ENCODE data around the gene OSMR.
"Not testable (repeated sequence)": the region's sequence is repeated elsewhere in the genome, so short reads cannot be mapped to it uniquely, and the experiment has no call there.

OSMR gene

DNA sequence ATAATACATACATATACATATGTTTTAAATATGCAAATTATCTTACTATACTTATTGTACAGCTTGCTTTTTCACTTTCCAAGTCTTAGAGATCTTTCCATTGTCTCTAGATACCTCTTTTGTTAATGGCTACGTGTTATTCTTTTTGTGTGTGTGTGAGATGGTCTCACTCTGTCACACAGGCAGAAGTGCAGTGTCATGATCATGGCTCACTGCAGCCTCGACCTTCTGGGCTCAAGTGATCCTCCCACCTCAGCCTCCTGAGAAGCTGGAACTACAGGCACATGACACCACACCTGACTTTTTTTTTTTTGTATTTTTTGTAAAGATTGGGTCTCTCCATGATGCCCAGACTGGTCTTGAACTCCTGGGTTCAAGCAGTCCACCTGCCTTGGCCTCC, 2.8 kb downstream of the OSMR start:
- Histone ChIP-seq H3K4me3 (ENCODE audit: insufficient read depth, low read length, poor library complexity, severe bottlenecking) (no peak overlapping the region), H3K27me3 (ENCODE audit: low read length) (no peaks in the 10 kb centered on the region)

DNA sequence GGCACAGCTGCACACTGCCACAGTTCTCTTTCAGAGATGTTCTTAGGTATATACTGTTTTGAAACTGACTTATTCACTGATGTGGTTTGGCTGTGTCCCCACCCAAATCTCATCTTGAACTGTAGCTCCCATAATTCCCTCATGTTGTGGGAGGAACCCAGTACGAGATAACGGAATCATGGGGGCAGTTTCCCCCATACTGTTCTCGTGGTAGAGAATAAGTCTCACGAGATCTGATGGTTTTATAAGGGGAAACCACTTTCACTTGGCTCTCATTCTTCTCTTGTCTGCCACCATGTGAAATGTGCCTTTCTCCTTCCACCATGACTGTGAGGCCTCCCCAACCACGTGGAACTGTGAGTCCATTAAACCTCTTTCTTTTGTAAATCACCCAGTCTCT, 5.8 kb downstream of the OSMR start:
- not testable (repeated sequence) for H3K79me2 ChIP-seq (ENCODE audit: insufficient read depth, low read length); H3F3A ChIP-seq (ENCODE audit: insufficient read depth); H3K9ac ChIP-seq (ENCODE audit: low read length); H3K27ac ChIP-seq (ENCODE audit: low read depth, low read length); H3K4me2 ChIP-seq (ENCODE audit: low read depth, low read length, poor library complexity, severe bottlenecking); H4K20me1 ChIP-seq (ENCODE audit: low read depth, low read length); H3K9me3 ChIP-seq (ENCODE audit: insufficient read depth, low read length); H3K36me3 ChIP-seq (ENCODE audit: low read length); H3K27me3 ChIP-seq (ENCODE audit: low read length); H2AFZ ChIP-seq (ENCODE audit: low read depth, low read length, severe bottlenecking); H3K4me3 ChIP-seq (ENCODE audit: insufficient read depth, low read length, poor library complexity, severe bottlenecking); H3K9me2 ChIP-seq (replicated peaks; ENCODE audit: insufficient read depth, low read length)

More for the DNA sequence above, 2.8 kb downstream of the OSMR start:
- H2AFZ ChIP-seq (ENCODE audit: low read depth, low read length, severe bottlenecking) = no peak overlapping the region
- no peaks in the 10 kb centered on the region for H3F3A ChIP-seq (ENCODE audit: insufficient read depth)
- H3K9me2 ChIP-seq (replicated peaks; ENCODE audit: insufficient read depth, low read length) = no peaks in the 10 kb centered on the region
- H3K27ac ChIP-seq (ENCODE audit: low read depth, low read length) = no peak overlapping the region
- no peaks in the 10 kb centered on the region for H4K20me1 ChIP-seq (ENCODE audit: low read depth, low read length)
- H3K79me2 ChIP-seq (ENCODE audit: insufficient read depth, low read length) = no peaks in the 10 kb centered on the region
- TF ChIP-seq EZH2phosphoT487 (conservative IDR thresholded peaks at IDR 0.05; ENCODE audit: low read length) = no peak
- TF ChIP-seq, protein P1, sequence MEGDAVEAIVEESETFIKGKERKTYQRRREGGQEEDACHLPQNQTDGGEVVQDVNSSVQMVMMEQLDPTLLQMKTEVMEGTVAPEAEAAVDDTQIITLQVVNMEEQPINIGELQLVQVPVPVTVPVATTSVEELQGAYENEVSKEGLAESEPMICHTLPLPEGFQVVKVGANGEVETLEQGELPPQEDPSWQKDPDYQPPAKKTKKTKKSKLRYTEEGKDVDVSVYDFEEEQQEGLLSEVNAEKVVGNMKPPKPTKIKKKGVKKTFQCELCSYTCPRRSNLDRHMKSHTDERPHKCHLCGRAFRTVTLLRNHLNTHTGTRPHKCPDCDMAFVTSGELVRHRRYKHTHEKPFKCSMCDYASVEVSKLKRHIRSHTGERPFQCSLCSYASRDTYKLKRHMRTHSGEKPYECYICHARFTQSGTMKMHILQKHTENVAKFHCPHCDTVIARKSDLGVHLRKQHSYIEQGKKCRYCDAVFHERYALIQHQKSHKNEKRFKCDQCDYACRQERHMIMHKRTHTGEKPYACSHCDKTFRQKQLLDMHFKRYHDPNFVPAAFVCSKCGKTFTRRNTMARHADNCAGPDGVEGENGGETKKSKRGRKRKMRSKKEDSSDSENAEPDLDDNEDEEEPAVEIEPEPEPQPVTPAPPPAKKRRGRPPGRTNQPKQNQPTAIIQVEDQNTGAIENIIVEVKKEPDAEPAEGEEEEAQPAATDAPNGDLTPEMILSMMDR (IDR thresholded peaks at IDR 0.05; ENCODE audit: insufficient read depth, low read length, poor library complexity, severe bottlenecking) = no peak
- H3K9me3 ChIP-seq (ENCODE audit: insufficient read depth, low read length) = no peaks in the 10 kb centered on the region
- no peak overlapping the region for H3K9ac ChIP-seq (ENCODE audit: low read length)
- no peak overlapping the region for H3K4me2 ChIP-seq (ENCODE audit: low read depth, low read length, poor library complexity, severe bottlenecking)
- no peaks in the 10 kb centered on the region for H3K36me3 ChIP-seq (ENCODE audit: low read length)

DNA sequence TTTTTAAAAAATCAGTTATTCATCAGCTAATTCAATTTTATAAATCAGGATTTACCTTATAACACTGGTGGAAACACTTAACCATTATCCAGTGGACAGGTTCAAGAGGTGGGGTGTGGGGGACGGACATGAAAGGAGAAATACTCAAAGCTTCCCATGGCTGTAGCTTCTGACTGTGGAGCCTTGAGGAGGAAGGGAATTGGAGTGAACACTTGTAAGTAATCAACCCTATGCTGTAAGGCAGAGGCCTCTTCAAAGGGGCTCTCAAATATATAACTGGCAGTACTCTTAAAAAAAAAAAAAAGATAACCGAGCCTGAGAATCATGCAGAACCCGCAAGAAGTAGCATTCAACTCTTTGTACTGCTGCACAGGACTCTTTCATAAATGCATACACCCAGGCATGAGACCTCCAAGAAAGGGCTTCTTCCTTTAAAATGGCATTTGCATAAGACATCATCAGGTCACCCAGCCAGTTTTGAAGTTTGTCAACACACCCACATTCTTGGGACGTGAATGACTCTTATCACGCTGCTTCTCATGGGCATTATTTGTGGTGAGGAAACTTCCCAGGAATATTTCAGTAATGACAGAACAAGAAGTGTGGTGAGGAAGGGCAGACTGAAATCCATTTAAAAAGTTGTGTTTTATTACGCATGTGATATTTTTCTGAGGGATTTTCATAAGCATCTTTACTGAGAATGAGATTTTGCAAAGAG, 8.1 kb downstream of the OSMR start:
- Histone ChIP-seq H3K27me3 (ENCODE audit: low read length) (no peaks in the 10 kb centered on the region), H2AFZ (ENCODE audit: low read depth, low read length, severe bottlenecking) (no peak overlapping the region), H3K9me3 (ENCODE audit: insufficient read depth, low read length) (no peaks in the 10 kb centered on the region), H3K9ac (ENCODE audit: low read length) (no peak overlapping the region), H3K79me2 (ENCODE audit: insufficient read depth, low read length) (no peaks in the 10 kb centered on the region), H3K4me3 (ENCODE audit: insufficient read depth, low read length, poor library complexity, severe bottlenecking) (no peak overlapping the region), H3K27ac (ENCODE audit: low read depth, low read length) (no peak overlapping the region), H3F3A (ENCODE audit: insufficient read depth) (no peaks in the 10 kb centered on the region), H4K20me1 (ENCODE audit: low read depth, low read length) (no peaks in the 10 kb centered on the region), H3K9me2 (replicated peaks; ENCODE audit: insufficient read depth, low read length) (no peaks in the 10 kb centered on the region), H3K36me3 (ENCODE audit: low read length) (no peaks in the 10 kb centered on the region), H3K4me2 (ENCODE audit: low read depth, low read length, poor library complexity, severe bottlenecking) (no peak overlapping the region)
- TF ChIP-seq, protein P1 (IDR thresholded peaks at IDR 0.05; ENCODE audit: insufficient read depth, low read length, poor library complexity, severe bottlenecking) = no peak
- TF ChIP-seq EZH2phosphoT487 (conservative IDR thresholded peaks at IDR 0.05; ENCODE audit: low read length) = no peak

DNA sequence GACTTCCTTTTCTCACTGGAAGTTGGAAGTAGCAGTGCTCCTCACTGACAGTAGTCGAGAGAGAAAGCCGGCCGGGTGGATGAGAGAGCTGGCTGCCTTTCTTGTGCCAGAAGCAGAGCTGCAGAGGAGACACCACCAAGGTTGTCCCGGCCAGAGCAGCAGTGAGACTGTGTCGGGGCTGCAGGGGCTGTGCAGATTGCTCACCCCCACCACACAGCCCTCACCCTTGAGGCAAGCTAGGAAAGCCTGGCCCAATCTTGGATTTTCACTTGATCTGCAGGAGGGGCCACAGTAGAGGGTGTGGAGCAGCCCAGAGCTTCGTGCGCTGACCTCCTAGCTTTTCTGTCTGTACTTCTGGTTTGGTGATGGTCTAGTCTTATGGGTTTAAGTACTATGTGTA, 9.1 kb downstream of the OSMR start:
- Histone ChIP-seq H3K9me2 (replicated peaks; ENCODE audit: insufficient read depth, low read length) (no peaks in the 10 kb centered on the region), H3K4me2 (ENCODE audit: low read depth, low read length, poor library complexity, severe bottlenecking) (no peak overlapping the region)
- no peak for TF ChIP-seq EZH2phosphoT487 (conservative IDR thresholded peaks at IDR 0.05; ENCODE audit: low read length)
- TF ChIP-seq, protein P1 (IDR thresholded peaks at IDR 0.05; ENCODE audit: insufficient read depth, low read length, poor library complexity, severe bottlenecking) = no peak

More for the DNA sequence above, 9.1 kb downstream of the OSMR start:
- Histone ChIP-seq H3K9ac (ENCODE audit: low read length) (no peak overlapping the region), H4K20me1 (ENCODE audit: low read depth, low read length) (no peaks in the 10 kb centered on the region), H3K36me3 (ENCODE audit: low read length) (no peaks in the 10 kb centered on the region), H3K27me3 (ENCODE audit: low read length) (no peaks in the 10 kb centered on the region), H2AFZ (ENCODE audit: low read depth, low read length, severe bottlenecking) (no peak overlapping the region), H3F3A (ENCODE audit: insufficient read depth) (no peaks in the 10 kb centered on the region), H3K79me2 (ENCODE audit: insufficient read depth, low read length) (no peaks in the 10 kb centered on the region), H3K27ac (ENCODE audit: low read depth, low read length) (no peak overlapping the region), H3K9me3 (ENCODE audit: insufficient read depth, low read length) (no peaks in the 10 kb centered on the region), H3K4me3 (ENCODE audit: insufficient read depth, low read length, poor library complexity, severe bottlenecking) (no peak overlapping the region)
